ENCODE results near the gene ZNF799.

ZNF799 gene

GRCh38 chr19:12346896-12347295 is 54.2 kb downstream of the ZNF799 start (continued):
- no peak for TF ChIP-seq CSRNP3 (CRISPR knock-in tag; IDR thresholded peaks at IDR 0.05)
- no peak for TF ChIP-seq ZNF70 (CRISPR knock-in tag; IDR thresholded peaks at IDR 0.05)

GRCh38 chr19:12345197-12345596 is 55.9 kb downstream of the ZNF799 start:
- TF ChIP-seq TOX (CRISPR knock-in tag; IDR thresholded peaks at IDR 0.05; ENCODE audit: borderline replicate concordance) (no peak), POU6F1 (CRISPR knock-in tag; IDR thresholded peaks at IDR 0.05; ENCODE audit: borderline replicate concordance, low read depth) (no peak), RARB (CRISPR knock-in tag; IDR thresholded peaks at IDR 0.05) (no peak), ZFP30 (CRISPR knock-in tag; IDR thresholded peaks at IDR 0.05) (no peak), CSRNP3 (CRISPR knock-in tag; IDR thresholded peaks at IDR 0.05) (no peak), OSR1 (CRISPR knock-in tag; IDR thresholded peaks at IDR 0.05) (no peak), PATZ1 (CRISPR knock-in tag; IDR thresholded peaks at IDR 0.05; ENCODE audit: borderline replicate concordance) (no peak)
- ATAC-seq: no peak
